Smooth muscle cell (in vitro differentiated cells): ENCODE data around the gene CLEC20A. TPM values are rescaled to one million over a fixed set of nuclear protein-coding genes. Genes with fewer than 3 reads are reported as not detected.

Experiments used
- DNase-seq: peaks from one replicate; lab custom pipeline; 2025; ENCODE audit not compliant: unreplicated experiment; lab: John Stamatoyannopoulos, UW
- H2AFZ ChIP-seq: fragments of 200-600 bp; sonication (generic); 2 replicates; pipeline ENCODE4 v1.6.0; 2016; ENCODE audit warnings: antibody characterized with exemption, low read depth, mild to moderate bottlenecking
- H3F3A ChIP-seq: fragments of 200-600 bp; sonication (generic); 2 replicates; pipeline ENCODE4 v1.6.0; 2017; ENCODE audit warnings: antibody characterized with exemption, low read depth
- H3K27ac ChIP-seq: fragments of 200-600 bp; sonication (generic); 2 replicates; pipeline ENCODE4 v1.5.1; 2016; ENCODE audit warnings: low read depth, mild to moderate bottlenecking
- H3K27me3 ChIP-seq: fragments of 200-600 bp; sonication (generic); 2 replicates; pipeline ENCODE4 v1.6.1; 2016; ENCODE audit warnings: low read depth, mild to moderate bottlenecking
- H3K36me3 ChIP-seq: fragments of 200-600 bp; sonication (generic); 2 replicates; pipeline ENCODE4 v1.5.1; 2016; ENCODE audit warnings: low read depth
- H3K4me1 ChIP-seq: fragments of 200-600 bp; sonication (generic); 2 replicates; pipeline ENCODE4 v1.5.1; 2016; ENCODE audit warnings: low read depth
- H3K4me2 ChIP-seq: fragments of 200-600 bp; sonication (generic); 2 replicates; pipeline ENCODE4 v1.6.0; 2016; ENCODE audit warnings: mild to moderate bottlenecking
- H3K4me3 ChIP-seq: fragments of 200-600 bp; sonication (generic); 2 replicates; pipeline ENCODE4 v1.5.1; 2016; ENCODE audit warnings: mild to moderate bottlenecking
- H3K79me2 ChIP-seq: fragments of 200-600 bp; sonication (generic); 2 replicates; pipeline ENCODE4 v1.6.0; 2016; ENCODE audit warnings: low read depth, mild to moderate bottlenecking
- H3K9ac ChIP-seq: fragments of 200-600 bp; sonication (generic); 2 replicates; pipeline ENCODE4 v1.6.0; 2016; ENCODE audit warnings: low read depth
- H3K9me3 ChIP-seq: fragments of 200-600 bp; sonication (generic); replicated peaks from 2 replicates; pipeline ENCODE4 v1.5.1; 2016; ENCODE audit warnings: low read depth
- H4K20me1 ChIP-seq: fragments of 200-600 bp; sonication (generic); 2 replicates; pipeline ENCODE4 v1.6.0; 2016; ENCODE audit warnings: low read depth
- WGBS: methylation state at CpG from one replicate; pipeline ENCODE4 v1.1.7; 2016; ENCODE audit warnings: low lambda C conversion rate; 5-methylcytosine and 5-hydroxymethylcytosine counted together
- polyA plus RNA-seq: library from polyadenylated mRNA; unstranded; fragments of >200 nt; fragmentation: Nextera tagmentation; extraction: Ambion mirVana; gene quantifications from 2 replicates; pipeline ENCODE4 v1.2.1, GENCODE V29; 2016
- total RNA-seq: library from RNA; depleted of rRNA; stranded (reverse); fragments of >200 nt; gene quantifications from 2 replicates; pipeline ENCODE4 v1.2.3, GENCODE V29; 2014
- TF ChIP-seq, protein P1 (sequence below): fragments of 200-600 bp; sonication (generic); IDR thresholded peaks from 2 replicates; pipeline ENCODE4 v1.5.1; 2017; ENCODE audit warnings: borderline replicate concordance, mild to moderate bottlenecking, antibody characterized with exemption; ENCODE audit not compliant: insufficient read depth, poor library complexity, severe bottlenecking

The CLEC20A gene
- total and polyA plus RNA-seq, 2 experiments from 2014 or later, result 0.14 TPM; not detected in 1

DNA sequence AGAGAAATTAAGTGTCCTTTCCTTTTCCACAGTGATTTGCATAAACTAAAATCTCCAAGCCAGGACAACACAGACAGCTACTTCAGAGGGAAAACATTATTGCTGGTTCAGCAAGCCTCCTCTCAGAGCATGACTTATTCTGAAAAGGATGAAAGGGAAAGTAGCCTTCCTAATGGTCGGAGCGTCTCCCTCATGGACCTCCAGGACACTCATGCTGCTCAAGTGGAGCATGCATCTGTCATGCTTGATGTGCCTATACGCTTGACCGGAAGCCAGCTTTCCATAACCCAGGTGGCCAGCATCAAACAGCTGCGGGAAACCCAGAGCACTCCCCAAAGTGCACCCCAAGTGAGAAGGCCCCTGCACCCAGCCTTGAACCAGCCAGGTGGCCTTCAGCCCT lies 39.1 kb downstream of the CLEC20A start:
- Histone ChIP-seq H3K27me3 (no peaks in the 10 kb centered on the region), H3K4me2 (no peak overlapping the region), H3K27ac (no peak overlapping the region), H3K9ac (no peak overlapping the region), H3K79me2 (no peaks in the 10 kb centered on the region), H3K36me3 (no peaks in the 10 kb centered on the region), H3F3A (no peaks in the 10 kb centered on the region), H3K4me3 (no peak overlapping the region), H4K20me1 (no peaks in the 10 kb centered on the region), H3K4me1 (peaks cover 20% of the 10 kb centered on the region), H2AFZ (no peak overlapping the region), H3K9me3 (no peaks in the 10 kb centered on the region)
- WGBS, result 97% methylated on average over 5 of the region's 5 CpGs
- no peak for DNase-seq
- TF ChIP-seq, protein P1, sequence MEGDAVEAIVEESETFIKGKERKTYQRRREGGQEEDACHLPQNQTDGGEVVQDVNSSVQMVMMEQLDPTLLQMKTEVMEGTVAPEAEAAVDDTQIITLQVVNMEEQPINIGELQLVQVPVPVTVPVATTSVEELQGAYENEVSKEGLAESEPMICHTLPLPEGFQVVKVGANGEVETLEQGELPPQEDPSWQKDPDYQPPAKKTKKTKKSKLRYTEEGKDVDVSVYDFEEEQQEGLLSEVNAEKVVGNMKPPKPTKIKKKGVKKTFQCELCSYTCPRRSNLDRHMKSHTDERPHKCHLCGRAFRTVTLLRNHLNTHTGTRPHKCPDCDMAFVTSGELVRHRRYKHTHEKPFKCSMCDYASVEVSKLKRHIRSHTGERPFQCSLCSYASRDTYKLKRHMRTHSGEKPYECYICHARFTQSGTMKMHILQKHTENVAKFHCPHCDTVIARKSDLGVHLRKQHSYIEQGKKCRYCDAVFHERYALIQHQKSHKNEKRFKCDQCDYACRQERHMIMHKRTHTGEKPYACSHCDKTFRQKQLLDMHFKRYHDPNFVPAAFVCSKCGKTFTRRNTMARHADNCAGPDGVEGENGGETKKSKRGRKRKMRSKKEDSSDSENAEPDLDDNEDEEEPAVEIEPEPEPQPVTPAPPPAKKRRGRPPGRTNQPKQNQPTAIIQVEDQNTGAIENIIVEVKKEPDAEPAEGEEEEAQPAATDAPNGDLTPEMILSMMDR, result no peak

GRCh38 chr1:178456472-178456871 lies 40.3 kb downstream of the CLEC20A start:
- WGBS, result 94% methylated on average over 13 of the region's 13 CpGs
- Histone ChIP-seq H2AFZ (no peak overlapping the region), H3K9me3 (no peaks in the 10 kb centered on the region), H3K4me3 (no peak overlapping the region), H3K27ac (no peak overlapping the region), H3K79me2 (no peaks in the 10 kb centered on the region), H3K4me1 (peaks cover 14% of the 10 kb centered on the region), H3K4me2 (no peak overlapping the region), H3K36me3 (no peaks in the 10 kb centered on the region), H3K27me3 (no peaks in the 10 kb centered on the region), H4K20me1 (no peaks in the 10 kb centered on the region), H3F3A (no peaks in the 10 kb centered on the region), H3K9ac (no peak overlapping the region)
- DNase-seq, result no peak
- TF ChIP-seq, protein P1, result no peak

DNA sequence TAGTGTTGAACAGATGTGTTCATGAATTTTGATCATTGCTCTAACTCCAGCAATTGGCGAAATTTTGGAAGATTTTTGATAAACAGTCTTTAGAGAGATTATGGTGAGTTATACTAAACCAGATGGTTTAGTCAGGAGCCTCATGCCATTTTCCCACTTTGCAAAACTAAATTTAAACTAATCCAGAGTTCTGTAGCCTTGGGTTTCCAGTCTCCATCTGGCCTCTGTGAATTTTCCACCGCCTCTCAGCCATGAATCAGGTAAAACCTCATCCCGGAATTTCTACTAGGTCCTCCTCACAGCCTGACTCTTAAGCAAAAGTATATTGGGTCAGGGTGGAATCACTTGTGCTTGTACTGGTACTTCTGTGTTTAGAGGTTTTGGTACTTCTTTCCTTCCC lies 44.8 kb downstream of the CLEC20A start:
- H3K79me2 ChIP-seq, result no peaks in the 10 kb centered on the region
- 92% methylated on average over 3 of the region's 3 CpGs for WGBS
- H3K4me2 ChIP-seq, result peak overlapping the region; percentile 5
- H3K4me3 ChIP-seq, result no peak overlapping the region
- H3K9me3 ChIP-seq, result no peaks in the 10 kb centered on the region
- no peaks in the 10 kb centered on the region for H3K36me3 ChIP-seq
- no peaks in the 10 kb centered on the region for H4K20me1 ChIP-seq
- no peak for DNase-seq
- H3F3A ChIP-seq, result no peaks in the 10 kb centered on the region
- H3K4me1 ChIP-seq, result no peaks in the 10 kb centered on the region
- H3K9ac ChIP-seq, result no peak overlapping the region
- no peak overlapping the region for H3K27ac ChIP-seq
- TF ChIP-seq, protein P1, result no peak
- H2AFZ ChIP-seq, result no peak overlapping the region
- no peaks in the 10 kb centered on the region for H3K27me3 ChIP-seq

DNA sequence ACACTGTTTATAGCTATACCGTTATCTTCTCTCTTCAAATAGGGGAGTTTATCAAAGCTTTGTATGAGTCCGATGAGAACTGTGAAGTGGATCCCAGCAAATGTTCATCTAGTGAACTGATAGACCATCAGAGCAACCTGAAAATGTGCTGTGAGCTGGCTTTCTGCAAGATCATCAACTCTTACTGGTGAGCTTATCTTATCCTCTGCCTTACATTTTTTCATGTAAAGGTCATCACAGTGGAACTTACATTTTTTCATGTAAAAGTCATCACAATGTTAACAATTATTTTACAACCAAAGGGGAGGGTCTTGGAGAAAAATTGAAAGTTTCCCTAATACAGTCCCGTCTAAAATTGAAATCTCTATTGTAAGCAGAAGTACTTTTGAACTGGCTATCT lies 45.2 kb downstream of the CLEC20A start:
- H3K79me2 ChIP-seq, result no peaks in the 10 kb centered on the region
- peak overlapping the region; percentile 5 for H3K4me2 ChIP-seq
- H3K36me3 ChIP-seq, result no peaks in the 10 kb centered on the region
- 58% methylated on average over 3 of the region's 3 CpGs for WGBS
- H3K9me3 ChIP-seq, result no peaks in the 10 kb centered on the region
- TF ChIP-seq, protein P1, result no peak
- no peaks in the 10 kb centered on the region for H3K4me1 ChIP-seq
- H3K27me3 ChIP-seq, result no peaks in the 10 kb centered on the region
- H3K4me3 ChIP-seq, result no peak overlapping the region
- no peak overlapping the region for H2AFZ ChIP-seq
- H4K20me1 ChIP-seq, result no peaks in the 10 kb centered on the region
- no peak for DNase-seq
- H3K9ac ChIP-seq, result no peak overlapping the region
- H3F3A ChIP-seq, result no peaks in the 10 kb centered on the region
- H3K27ac ChIP-seq, result peak overlapping the region; percentile 18
